Activated naive CD4-positive, alpha-beta T cell treated with anti-CD3 and anti-CD28 coated beads for 36 hours (primary cell): ENCODE results near the gene MARK3. TPM values are rescaled to one million over a fixed set of nuclear protein-coding genes. Genes with fewer than 3 reads are reported as not detected.
A peak's percentile ranks its signal among the peaks of the same experiment; 100 is the strongest.
"Not testable (repeated sequence)": the region's sequence is repeated elsewhere in the genome, so short reads cannot be mapped to it uniquely, and the experiment has no call there.

Experiments used
- CTCF ChIA-PET: fragments of 350-600 bp; sonication (Branson Sonifier 250); formaldehyde crosslinking; loops from one replicate; lab custom pipeline; 2021; ENCODE audit warnings: antibody characterized with exemption; lab: Charles Lee
- DNase-seq: peaks from one replicate; pipeline ENCODE4 v3.0.0-alpha.2; 2020
- H3K27ac Mint-ChIP-seq: one replicate; pipeline ENCODE4 v1.8.0; 2021; ENCODE audit warnings: mild to moderate bottlenecking, mixed read lengths
- H3K27me3 Mint-ChIP-seq: one replicate; pipeline ENCODE4 v1.8.0; 2021; ENCODE audit warnings: low read depth, mixed read lengths
- H3K36me3 Mint-ChIP-seq: one replicate; pipeline ENCODE4 v1.8.0; 2021; ENCODE audit warnings: low read depth, mixed read lengths
- H3K4me1 Mint-ChIP-seq: one replicate; pipeline ENCODE4 v1.8.0; 2021; ENCODE audit warnings: low read depth, mixed read lengths
- H3K4me3 Mint-ChIP-seq: one replicate; pipeline ENCODE4 v1.8.0; 2021; ENCODE audit warnings: mild to moderate bottlenecking, moderate library complexity, mixed read lengths
- H3K9me3 Mint-ChIP-seq: one replicate; pipeline ENCODE4 v1.8.0; 2021; ENCODE audit warnings: mixed read lengths
- intact Hi-C: fragments of 100-400 bp; cut with micrococcal nuclease; formaldehyde crosslinking; loops from one replicate; pipeline ENCODE4 v1.15.1; 2023
- total RNA-seq, 2 experiments: library from RNA; stranded (reverse); gene quantifications; one replicate each; pipeline ENCODE4 v1.2.3, GENCODE V29; 2021

Gene MARK3
- total RNA-seq, 2 experiments from 2014 or later = 62.2 to 64.7 TPM

- Mint-ChIP-seq H3K4me1 (peaks cover 4% of the 10 kb centered on the region), H3K27ac (no peak overlapping the region), H3K4me3 (peak overlapping the region; percentile 56), H3K27me3 (peaks cover 8% of the 10 kb centered on the region), H3K36me3 (no peaks in the 10 kb centered on the region), H3K9me3 (no peaks in the 10 kb centered on the region)
- intact Hi-C loops = no loop called here
- DNase-seq = peak; percentile 61
- CTCF ChIA-PET = interaction anchor here (1.2 to 1.4 kb wide), 2 partner anchors 9 to 26 kb away, joined by 4 to 9 read pairs; partner anchors contain the start of gene TRMT61A
These were observed 135.6 kb downstream of the MARK3 start for GRCh38 chr14:103520657-103521437.

- intact Hi-C loops = no loop called here
- no peak overlapping the region for H3K27ac Mint-ChIP-seq
- H3K9me3 Mint-ChIP-seq = no peaks in the 10 kb centered on the region
- H3K4me1 Mint-ChIP-seq = peaks cover 4% of the 10 kb centered on the region
- CTCF ChIA-PET = interaction anchor here (1.2 to 1.4 kb wide), 2 partner anchors 8 to 26 kb away, joined by 4 to 9 read pairs; partner anchors contain the start of gene TRMT61A
- H3K4me3 Mint-ChIP-seq = no peak overlapping the region
- no peak for DNase-seq
- H3K36me3 Mint-ChIP-seq = no peaks in the 10 kb centered on the region
- H3K27me3 Mint-ChIP-seq = peaks cover 8% of the 10 kb centered on the region
These were observed 136.3 kb downstream of the MARK3 start for GRCh38 chr14:103521438-103521950.

- H3K36me3 Mint-ChIP-seq = no peaks in the 10 kb centered on the region
- intact Hi-C loops = no loop called here
- CTCF ChIA-PET = interaction anchor here (0.6 kb wide), 1 partner anchor 165 kb away, joined by 3 read pairs; no protein-coding TSS in a partner anchor
These were observed 136.8 kb downstream of the MARK3 start for GRCh38 chr14:103521951-103522563.

GRCh38 chr14:103522649-103523574, 137.7 kb downstream of the MARK3 start, which contains the start of gene CKB:
Gene CKB, minus strand, starts transcription at chr14:103522830. Its CDS starts 337 bp downstream, at chr14:103522493.
- CTCF ChIA-PET = no interaction called here
- no peaks in the 10 kb centered on the region for H3K36me3 Mint-ChIP-seq
- H3K27ac Mint-ChIP-seq = no peak within 1 kb of the TSS
- no peak for DNase-seq
- H3K4me3 Mint-ChIP-seq = peak within 1 kb of the TSS; percentile 39
- peaks cover 8% of the 10 kb centered on the region for H3K27me3 Mint-ChIP-seq
- intact Hi-C loops = no loop called here
- H3K4me1 Mint-ChIP-seq = peaks cover 13% of the 10 kb centered on the region
- no peaks in the 10 kb centered on the region for H3K9me3 Mint-ChIP-seq

More at GRCh38 chr14:103521951-103522563, 136.8 kb downstream of the MARK3 start:
- Mint-ChIP-seq H3K27me3 (peaks cover 8% of the 10 kb centered on the region), H3K4me3 (peak overlapping the region; percentile 39), H3K4me1 (peaks cover 7% of the 10 kb centered on the region), H3K27ac (no peak overlapping the region), H3K9me3 (no peaks in the 10 kb centered on the region)
- DNase-seq = no peak

- no peak overlapping the region for H3K27ac Mint-ChIP-seq
- CTCF ChIA-PET = no interaction called here
- no peaks in the 10 kb centered on the region for H3K9me3 Mint-ChIP-seq
- no peaks in the 10 kb centered on the region for H3K36me3 Mint-ChIP-seq
- H3K4me3 Mint-ChIP-seq = peak overlapping the region; percentile 15
- DNase-seq = no peak
- peaks cover 8% of the 10 kb centered on the region for H3K27me3 Mint-ChIP-seq
- intact Hi-C loops = no loop called here
- H3K4me1 Mint-ChIP-seq = peaks cover 16% of the 10 kb centered on the region
These were observed 138.3 kb downstream of the MARK3 start for GRCh38 chr14:103523575-103523954.

- H3K9me3 Mint-ChIP-seq = no peaks in the 10 kb centered on the region
- intact Hi-C loops = no loop called here
- CTCF ChIA-PET = interaction anchor here (1.1 kb wide), 1 partner anchor 37 kb away, joined by 3 read pairs; no protein-coding TSS in a partner anchor
These were observed 139.1 kb downstream of the MARK3 start for GRCh38 chr14:103524002-103524935.

GRCh38 chr14:103525430-103526246, 140.4 kb downstream of the MARK3 start:
- H3K27me3 Mint-ChIP-seq, DNase-seq, H3K9me3 Mint-ChIP-seq, intact Hi-C loops, H3K36me3 Mint-ChIP-seq, H3K4me3 Mint-ChIP-seq, CTCF ChIA-PET, H3K27ac Mint-ChIP-seq: not testable (repeated sequence)
- H3K4me1 Mint-ChIP-seq = peaks cover 23% of the 10 kb centered on the region

More at GRCh38 chr14:103524002-103524935, 139.1 kb downstream of the MARK3 start:
- Mint-ChIP-seq H3K4me3 (no peak overlapping the region), H3K27ac (no peak overlapping the region), H3K4me1 (peaks cover 15% of the 10 kb centered on the region), H3K27me3 (peaks cover 8% of the 10 kb centered on the region), H3K36me3 (no peaks in the 10 kb centered on the region)
- DNase-seq = no peak

GRCh38 chr14:103526247-103526913, 141.2 kb downstream of the MARK3 start:
- Mint-ChIP-seq H3K9me3 (no peaks in the 10 kb centered on the region), H3K4me3 (no peak overlapping the region), H3K27me3 (peaks cover 5% of the 10 kb centered on the region), H3K36me3 (peaks cover 4% of the 10 kb centered on the region), H3K4me1 (peaks cover 30% of the 10 kb centered on the region), H3K27ac (no peak overlapping the region)
- intact Hi-C loops = no loop called here
- CTCF ChIA-PET = no interaction called here
- DNase-seq = no peak

GRCh38 chr14:103526914-103527248, 141.7 kb downstream of the MARK3 start:
- Mint-ChIP-seq H3K4me1 (peaks cover 34% of the 10 kb centered on the region), H3K27me3 (peaks cover 5% of the 10 kb centered on the region), H3K36me3 (peaks cover 6% of the 10 kb centered on the region), H3K9me3 (no peaks in the 10 kb centered on the region), H3K4me3 (peak overlapping the region; percentile 59), H3K27ac (no peak overlapping the region)
- no peak for DNase-seq
- intact Hi-C loops = no loop called here
- CTCF ChIA-PET = no interaction called here
